ENCODE data around the gene GRPEL1.

The GRPEL1 gene

DNA sequence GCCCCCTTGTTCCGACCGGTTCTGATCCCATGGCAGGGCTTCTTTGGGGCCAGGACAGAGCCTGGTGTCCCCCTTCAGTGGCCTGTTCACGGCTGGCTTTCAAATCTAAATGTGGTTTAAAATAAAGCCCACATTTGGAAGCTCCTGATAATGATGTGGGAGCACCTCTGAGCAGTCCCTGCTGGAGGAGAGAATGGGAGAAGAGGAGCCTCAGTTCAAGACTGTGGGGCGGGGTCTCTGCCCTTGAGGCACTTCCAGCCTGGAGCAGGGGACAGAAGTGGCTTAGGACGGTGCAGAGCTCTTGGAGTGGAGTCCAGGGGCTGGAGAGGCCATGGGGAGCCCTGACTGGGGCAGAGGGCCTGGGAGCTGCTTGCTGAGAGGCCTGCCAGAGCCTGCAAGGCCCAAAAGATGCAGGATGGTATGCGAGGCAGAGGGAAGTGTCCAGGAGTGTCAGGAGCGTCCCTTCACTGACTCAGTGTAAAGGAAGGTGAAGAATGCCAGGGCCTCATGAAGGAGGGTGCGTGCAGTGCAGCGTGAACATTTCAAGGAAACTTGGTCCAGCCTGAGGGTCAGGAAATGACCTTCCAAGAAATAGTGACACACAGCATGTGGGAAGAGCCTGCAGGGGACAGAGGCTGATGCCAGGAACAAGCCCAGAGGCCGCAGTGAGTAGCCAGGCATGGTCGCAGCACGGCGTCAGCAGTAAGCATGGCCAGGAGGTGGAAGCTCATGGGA is 45.8 kb downstream of the GRPEL1 start:
- Histone ChIP-seq H3K27ac (ENCODE audit: low read depth, low read length) (no peak overlapping the region), H3K36me3 (ENCODE audit: control insufficient read depth, insufficient read depth, low read length) (peaks cover 27% of the 10 kb centered on the region), H3K4me1 (ENCODE audit: control insufficient read depth, insufficient read depth, low read length) (no peaks in the 10 kb centered on the region), H3K27me3 (ENCODE audit: control insufficient read depth, insufficient read depth, low read length) (no peaks in the 10 kb centered on the region), H3K4me3 (ENCODE audit: low read length) (no peak overlapping the region), H3K9ac (ENCODE audit: low read length) (no peak overlapping the region)

- H3K4me3 ChIP-seq (ENCODE audit: low read length): no peak overlapping the region
- no peaks in the 10 kb centered on the region for H3K4me1 ChIP-seq (ENCODE audit: control insufficient read depth, insufficient read depth, low read length)
- H3K27ac ChIP-seq (ENCODE audit: low read depth, low read length): no peak overlapping the region
- H3K36me3 ChIP-seq (ENCODE audit: control insufficient read depth, insufficient read depth, low read length): peaks cover 32% of the 10 kb centered on the region
- no peak overlapping the region for H3K9ac ChIP-seq (ENCODE audit: low read length)
- H3K27me3 ChIP-seq (ENCODE audit: control insufficient read depth, insufficient read depth, low read length): no peaks in the 10 kb centered on the region
These were observed 46.5 kb downstream of the GRPEL1 start for GRCh38 chr4:7021355-7021754.

GRCh38 chr4:7020856-7021255 is 47.0 kb downstream of the GRPEL1 start:
- Histone ChIP-seq H3K27me3 (ENCODE audit: control insufficient read depth, insufficient read depth, low read length) (no peaks in the 10 kb centered on the region), H3K27ac (ENCODE audit: low read depth, low read length) (no peak overlapping the region), H3K9ac (ENCODE audit: low read length) (no peak overlapping the region), H3K4me1 (ENCODE audit: control insufficient read depth, insufficient read depth, low read length) (no peaks in the 10 kb centered on the region), H3K4me3 (ENCODE audit: low read length) (no peak overlapping the region), H3K36me3 (ENCODE audit: control insufficient read depth, insufficient read depth, low read length) (peaks cover 35% of the 10 kb centered on the region)

DNA sequence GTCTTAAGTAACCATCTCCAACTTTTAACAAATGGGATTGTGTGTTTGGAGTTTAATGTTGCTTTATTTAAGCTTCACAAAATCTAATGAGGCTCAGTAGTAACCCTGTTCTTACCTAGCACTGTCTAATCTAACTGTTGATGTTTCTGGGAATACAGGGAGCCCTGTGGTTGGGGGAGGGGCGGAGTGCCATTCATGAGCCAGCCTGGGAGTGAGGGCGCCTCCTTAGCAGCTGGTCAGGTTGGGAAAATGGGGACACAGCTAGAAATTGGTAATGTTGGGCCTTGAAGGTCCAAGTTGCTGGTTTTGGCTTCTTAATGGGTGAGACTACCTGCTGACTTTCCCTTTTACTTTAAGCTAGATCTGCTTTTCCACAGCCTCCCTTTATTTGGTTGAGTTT is 47.6 kb downstream of the GRPEL1 start:
- H3K4me3 ChIP-seq (ENCODE audit: low read length): no peak overlapping the region
- H3K4me1 ChIP-seq (ENCODE audit: control insufficient read depth, insufficient read depth, low read length): no peaks in the 10 kb centered on the region
- no peak overlapping the region for H3K9ac ChIP-seq (ENCODE audit: low read length)
- no peaks in the 10 kb centered on the region for H3K27me3 ChIP-seq (ENCODE audit: control insufficient read depth, insufficient read depth, low read length)
- no peak overlapping the region for H3K27ac ChIP-seq (ENCODE audit: low read depth, low read length)
- H3K36me3 ChIP-seq (ENCODE audit: control insufficient read depth, insufficient read depth, low read length): peaks cover 40% of the 10 kb centered on the region

DNA sequence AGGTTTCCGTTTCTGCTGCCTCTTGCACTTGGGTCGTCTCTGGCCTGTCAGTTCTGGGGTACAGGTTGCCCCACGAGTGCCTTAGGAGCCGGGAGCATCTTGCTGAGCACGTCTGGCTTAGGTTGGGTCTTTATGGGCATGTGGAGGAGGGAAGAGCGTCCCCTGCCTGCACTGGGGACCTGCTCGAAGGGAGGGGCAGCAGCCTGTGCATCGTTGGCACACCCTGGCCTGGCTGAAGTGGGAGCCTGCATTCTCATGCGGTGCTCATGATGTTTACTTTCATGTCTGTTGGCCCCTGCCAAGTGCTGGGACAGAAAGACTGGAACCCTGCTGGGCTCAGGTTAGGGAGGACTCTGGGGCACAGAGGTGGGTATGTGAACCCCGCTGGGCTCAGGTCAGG is 48.5 kb downstream of the GRPEL1 start:
- Histone ChIP-seq H3K27me3 (ENCODE audit: control insufficient read depth, insufficient read depth, low read length) (no peaks in the 10 kb centered on the region), H3K4me3 (ENCODE audit: low read length) (no peak overlapping the region), H3K36me3 (ENCODE audit: control insufficient read depth, insufficient read depth, low read length) (peaks cover 46% of the 10 kb centered on the region), H3K9ac (ENCODE audit: low read length) (no peak overlapping the region), H3K27ac (ENCODE audit: low read depth, low read length) (no peak overlapping the region), H3K4me1 (ENCODE audit: control insufficient read depth, insufficient read depth, low read length) (no peaks in the 10 kb centered on the region)

GRCh38 chr4:7018281-7018680 is 49.6 kb downstream of the GRPEL1 start:
- H3K36me3 ChIP-seq (ENCODE audit: control insufficient read depth, insufficient read depth, low read length): peaks cover 44% of the 10 kb centered on the region
- no peaks in the 10 kb centered on the region for H3K27me3 ChIP-seq (ENCODE audit: control insufficient read depth, insufficient read depth, low read length)
- no peak overlapping the region for H3K9ac ChIP-seq (ENCODE audit: low read length)
- H3K27ac ChIP-seq (ENCODE audit: low read depth, low read length): no peak overlapping the region
- no peaks in the 10 kb centered on the region for H3K4me1 ChIP-seq (ENCODE audit: control insufficient read depth, insufficient read depth, low read length)
- no peak overlapping the region for H3K4me3 ChIP-seq (ENCODE audit: low read length)

DNA sequence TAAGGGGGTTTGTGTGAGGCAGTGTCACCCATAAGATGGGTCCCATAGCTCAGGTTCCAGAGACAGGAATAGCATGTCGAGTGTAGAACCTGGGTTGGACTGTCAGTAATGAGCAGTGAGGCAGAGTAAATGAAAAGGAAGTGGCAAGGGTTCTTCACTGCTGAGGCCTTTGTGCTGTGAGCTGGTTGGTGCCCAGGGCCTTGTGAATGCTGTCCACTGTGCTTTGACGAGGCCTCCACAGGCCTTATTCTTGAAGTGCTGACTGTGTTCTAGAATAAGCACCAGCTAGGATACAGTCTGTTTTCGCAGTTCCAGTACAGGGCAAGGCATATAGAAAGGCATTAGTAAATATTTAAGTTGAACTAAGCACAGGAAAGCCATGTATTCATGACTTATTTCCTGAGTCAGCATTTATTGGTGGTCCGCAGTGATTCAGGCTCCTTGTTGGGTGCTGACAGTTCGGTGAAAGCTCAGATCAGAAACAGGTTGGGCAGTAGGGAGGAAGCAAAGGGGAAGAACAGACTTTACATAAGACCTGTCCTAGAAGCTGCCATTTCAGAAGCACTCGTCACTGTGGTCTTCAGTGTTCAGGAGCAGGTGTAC is 50.3 kb downstream of the GRPEL1 start:
- Histone ChIP-seq H3K4me1 (ENCODE audit: control insufficient read depth, insufficient read depth, low read length) (no peaks in the 10 kb centered on the region), H3K27me3 (ENCODE audit: control insufficient read depth, insufficient read depth, low read length) (no peaks in the 10 kb centered on the region), H3K27ac (ENCODE audit: low read depth, low read length) (no peak overlapping the region), H3K36me3 (ENCODE audit: control insufficient read depth, insufficient read depth, low read length) (peaks cover 46% of the 10 kb centered on the region), H3K4me3 (ENCODE audit: low read length) (no peak overlapping the region), H3K9ac (ENCODE audit: low read length) (no peak overlapping the region)

DNA sequence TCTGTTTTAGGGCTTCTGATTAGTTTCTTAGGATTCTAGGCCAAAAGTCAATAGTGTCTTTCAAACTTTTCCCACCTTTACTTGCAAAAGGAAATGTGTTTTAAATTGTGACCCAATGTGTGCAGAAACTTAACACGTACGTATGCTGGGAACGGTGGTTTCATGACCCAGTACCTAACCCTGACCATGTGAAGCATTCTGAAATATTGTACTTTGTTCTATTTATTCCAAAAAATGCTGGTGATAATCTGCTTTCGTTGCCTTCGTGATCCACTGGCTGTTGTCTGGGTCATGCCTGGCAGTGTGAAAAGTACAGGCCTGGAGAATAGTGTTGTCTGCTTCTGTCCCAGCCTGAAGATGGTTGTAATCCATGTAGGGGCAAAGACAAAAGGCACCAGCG is 51.4 kb downstream of the GRPEL1 start:
- Histone ChIP-seq H3K4me3 (ENCODE audit: low read length) (no peak overlapping the region), H3K36me3 (ENCODE audit: control insufficient read depth, insufficient read depth, low read length) (peaks cover 38% of the 10 kb centered on the region), H3K27me3 (ENCODE audit: control insufficient read depth, insufficient read depth, low read length) (no peaks in the 10 kb centered on the region)

GRCh38 chr4:7016086-7016485 is 51.8 kb downstream of the GRPEL1 start:
- Histone ChIP-seq H3K36me3 (ENCODE audit: control insufficient read depth, insufficient read depth, low read length) (peaks cover 38% of the 10 kb centered on the region), H3K27me3 (ENCODE audit: control insufficient read depth, insufficient read depth, low read length) (no peaks in the 10 kb centered on the region), H3K4me3 (ENCODE audit: low read length) (no peak overlapping the region), H3K9ac (ENCODE audit: low read length) (no peak overlapping the region), H3K27ac (ENCODE audit: low read depth, low read length) (no peak overlapping the region), H3K4me1 (ENCODE audit: control insufficient read depth, insufficient read depth, low read length) (no peaks in the 10 kb centered on the region)

More for the DNA sequence above, 51.4 kb downstream of the GRPEL1 start:
- Histone ChIP-seq H3K27ac (ENCODE audit: low read depth, low read length) (no peak overlapping the region), H3K4me1 (ENCODE audit: control insufficient read depth, insufficient read depth, low read length) (no peaks in the 10 kb centered on the region), H3K9ac (ENCODE audit: low read length) (no peak overlapping the region)

DNA sequence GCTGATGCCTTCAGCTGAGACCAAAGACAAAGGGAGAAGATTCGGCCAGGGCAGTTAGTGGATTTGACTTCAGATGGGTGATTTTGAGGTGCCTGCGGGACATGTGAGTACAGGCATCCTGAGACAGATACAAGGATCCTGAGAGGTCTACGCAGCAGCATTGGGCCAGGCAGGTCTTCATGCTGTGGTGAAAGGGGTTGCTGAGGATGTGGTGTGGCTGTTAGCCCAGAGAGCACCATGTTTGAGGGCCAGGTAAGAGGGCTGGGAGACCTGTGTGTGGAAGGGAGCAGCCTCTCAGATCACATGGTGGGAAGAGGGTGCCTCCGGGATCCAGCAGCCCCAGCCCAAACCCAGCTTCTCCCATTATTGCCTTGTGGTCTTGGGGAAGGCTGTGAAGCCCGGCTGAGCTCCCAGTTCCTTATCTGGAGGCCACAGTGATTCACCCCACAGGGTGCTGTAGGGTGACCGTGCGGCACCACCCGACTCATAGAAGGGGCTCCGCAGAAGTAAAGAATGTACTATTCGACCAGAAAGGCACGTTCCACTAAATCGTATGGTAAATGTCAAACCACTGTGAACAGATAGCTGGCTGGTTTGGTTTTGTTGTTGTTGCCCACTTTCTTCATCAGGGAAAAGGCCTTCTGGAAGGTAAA is 52.4 kb downstream of the GRPEL1 start:
- H3K27ac ChIP-seq (ENCODE audit: low read depth, low read length): no peak overlapping the region
- H3K4me3 ChIP-seq (ENCODE audit: low read length): no peak overlapping the region
- H3K27me3 ChIP-seq (ENCODE audit: control insufficient read depth, insufficient read depth, low read length): no peaks in the 10 kb centered on the region
- H3K4me1 ChIP-seq (ENCODE audit: control insufficient read depth, insufficient read depth, low read length): no peaks in the 10 kb centered on the region
- peaks cover 40% of the 10 kb centered on the region for H3K36me3 ChIP-seq (ENCODE audit: control insufficient read depth, insufficient read depth, low read length)
- no peak overlapping the region for H3K9ac ChIP-seq (ENCODE audit: low read length)

DNA sequence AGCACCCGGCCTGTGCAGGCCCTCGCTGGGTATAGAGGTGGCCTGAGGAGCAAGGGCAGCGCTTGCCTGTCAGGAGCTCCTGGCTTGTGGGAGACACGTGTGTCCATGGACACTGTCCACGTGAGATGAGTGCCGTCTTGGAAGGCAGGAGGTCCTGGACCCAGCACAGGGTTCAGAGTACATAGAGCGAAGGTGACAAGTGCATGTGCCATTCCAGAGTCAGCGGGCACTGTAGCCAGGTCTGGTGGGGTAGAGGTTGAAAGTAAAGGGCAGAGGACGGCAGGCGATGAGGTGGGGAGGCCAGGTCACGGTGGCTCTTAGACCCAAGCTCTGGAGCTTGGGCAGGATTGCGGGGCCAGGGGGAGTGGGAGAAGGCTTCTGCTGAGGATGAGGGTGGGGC is 53.0 kb downstream of the GRPEL1 start:
- Histone ChIP-seq H3K27me3 (ENCODE audit: control insufficient read depth, insufficient read depth, low read length) (no peaks in the 10 kb centered on the region), H3K36me3 (ENCODE audit: control insufficient read depth, insufficient read depth, low read length) (peaks cover 44% of the 10 kb centered on the region), H3K9ac (ENCODE audit: low read length) (no peak overlapping the region), H3K4me3 (ENCODE audit: low read length) (no peak overlapping the region), H3K27ac (ENCODE audit: low read depth, low read length) (no peak overlapping the region), H3K4me1 (ENCODE audit: control insufficient read depth, insufficient read depth, low read length) (no peaks in the 10 kb centered on the region)

DNA sequence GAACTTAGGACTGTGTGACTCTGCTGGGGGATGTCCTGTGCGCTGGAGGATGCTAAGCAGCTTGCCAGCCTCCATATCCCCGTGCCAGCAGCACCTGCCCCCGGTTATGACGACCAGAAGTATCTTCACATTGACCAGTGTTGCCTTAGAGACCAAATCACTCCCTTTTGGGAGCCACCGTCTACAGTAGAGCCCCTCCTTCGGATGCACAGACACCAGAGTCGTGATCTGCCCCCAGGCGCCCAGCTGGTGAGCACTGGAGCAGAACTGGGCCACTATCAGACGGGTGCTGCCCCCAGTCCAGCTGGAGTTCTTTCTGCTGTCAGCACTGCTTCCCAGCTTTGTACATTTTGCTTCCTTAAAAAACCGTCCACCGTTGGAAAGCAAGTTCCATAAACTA is 54.7 kb downstream of the GRPEL1 start:
- H3K27me3 ChIP-seq (ENCODE audit: control insufficient read depth, insufficient read depth, low read length): no peaks in the 10 kb centered on the region
- H3K4me1 ChIP-seq (ENCODE audit: control insufficient read depth, insufficient read depth, low read length): no peaks in the 10 kb centered on the region
- H3K9ac ChIP-seq (ENCODE audit: low read length): no peak overlapping the region
- peaks cover 41% of the 10 kb centered on the region for H3K36me3 ChIP-seq (ENCODE audit: control insufficient read depth, insufficient read depth, low read length)
- H3K4me3 ChIP-seq (ENCODE audit: low read length): no peak overlapping the region
- no peak overlapping the region for H3K27ac ChIP-seq (ENCODE audit: low read depth, low read length)

DNA sequence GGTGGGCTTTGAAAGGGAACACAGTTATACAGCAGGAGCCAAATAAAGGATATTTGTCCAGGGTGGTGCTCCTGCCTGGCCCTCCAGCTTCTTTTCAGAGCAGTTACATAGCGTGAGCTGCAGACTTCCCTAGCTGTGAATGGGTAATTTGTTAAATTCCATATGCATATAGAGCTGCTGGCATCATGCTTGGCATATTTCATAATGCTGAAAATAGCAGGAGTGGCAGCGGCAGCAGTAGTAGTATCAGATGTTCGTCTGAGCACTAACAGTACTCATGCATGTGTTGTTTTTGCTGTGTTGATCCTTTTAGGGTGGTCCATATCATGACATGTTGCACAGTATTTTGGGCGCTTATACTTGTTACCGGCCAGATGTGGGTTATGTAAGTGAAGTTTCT is 58.3 kb downstream of the GRPEL1 start:
- Histone ChIP-seq H3K36me3 (ENCODE audit: control insufficient read depth, insufficient read depth, low read length) (peaks cover 22% of the 10 kb centered on the region), H3K9ac (ENCODE audit: low read length) (no peak overlapping the region), H3K27me3 (ENCODE audit: control insufficient read depth, insufficient read depth, low read length) (no peaks in the 10 kb centered on the region), H3K4me1 (ENCODE audit: control insufficient read depth, insufficient read depth, low read length) (no peaks in the 10 kb centered on the region), H3K4me3 (ENCODE audit: low read length) (no peak overlapping the region), H3K27ac (ENCODE audit: low read depth, low read length) (no peak overlapping the region)
